ENCODE results near the gene ZNF558. TPM values are rescaled to one million over a fixed set of nuclear protein-coding genes. Genes with fewer than 3 reads are reported as not detected.
"Not testable (repeated sequence)": the region's sequence is repeated elsewhere in the genome, so short reads cannot be mapped to it uniquely, and the experiment has no call there.

ZNF558 gene
- total RNA-seq, 1 experiment from 2014 or later = 27.2 TPM

- no peak for DNase-seq (ENCODE audit: low read depth)
Measured at GRCh38 chr19:8806661-8807060, 25.4 kb downstream of the ZNF558 start.

- no peak for DNase-seq (ENCODE audit: low read depth)
Measured at GRCh38 chr19:8794823-8795222, 37.3 kb downstream of the ZNF558 start.

GRCh38 chr19:8773587-8773986, 58.5 kb downstream of the ZNF558 start:
- not testable (repeated sequence) for DNase-seq (ENCODE audit: low read depth)

GRCh38 chr19:8769265-8769664, 62.8 kb downstream of the ZNF558 start:
- DNase-seq (ENCODE audit: low read depth) = not testable (repeated sequence)

GRCh38 chr19:8767257-8767656, 64.8 kb downstream of the ZNF558 start:
- DNase-seq (ENCODE audit: low read depth) = not testable (repeated sequence)

Other genes starting within 250 kb of the ZNF558 start
- gene ADAMTS10, start 221.6 kb downstream of the ZNF558 start, total RNA-seq (2014; rRNA removed) = 0.06 and 0.46 TPM in 2 replicates
- gene NFILZ, start 201.7 kb downstream of the ZNF558 start, total RNA-seq (2014; rRNA removed) = not detected in 2 replicates
- not detected in 2 replicates for gene ACTL9, start 133.5 kb downstream of the ZNF558 start, total RNA-seq (2014; rRNA removed)
- gene OR2Z1, start 110.7 kb downstream of the ZNF558 start, total RNA-seq (2014; rRNA removed) = not detected in 2 replicates
- gene MBD3L1, start 73 bp upstream of the ZNF558 start, total RNA-seq (2014; rRNA removed) = not detected in 2 replicates
- gene MUC16, start 178.1 kb upstream of the ZNF558 start, total RNA-seq (2014; rRNA removed) = not detected in 2 replicates